Measurements from ENCODE around the gene WDR27. TPM values are rescaled to one million over a fixed set of nuclear protein-coding genes. Genes with fewer than 3 reads are reported as not detected.
A peak's percentile ranks its signal among the peaks of the same experiment; 100 is the strongest.
"Not testable (repeated sequence)": the region's sequence is repeated elsewhere in the genome, so short reads cannot be mapped to it uniquely, and the experiment has no call there.

WDR27 gene
- total RNA-seq, 4 donors from 2014 or later = 12.4 to 38.7 (median 27.6) TPM

DNA sequence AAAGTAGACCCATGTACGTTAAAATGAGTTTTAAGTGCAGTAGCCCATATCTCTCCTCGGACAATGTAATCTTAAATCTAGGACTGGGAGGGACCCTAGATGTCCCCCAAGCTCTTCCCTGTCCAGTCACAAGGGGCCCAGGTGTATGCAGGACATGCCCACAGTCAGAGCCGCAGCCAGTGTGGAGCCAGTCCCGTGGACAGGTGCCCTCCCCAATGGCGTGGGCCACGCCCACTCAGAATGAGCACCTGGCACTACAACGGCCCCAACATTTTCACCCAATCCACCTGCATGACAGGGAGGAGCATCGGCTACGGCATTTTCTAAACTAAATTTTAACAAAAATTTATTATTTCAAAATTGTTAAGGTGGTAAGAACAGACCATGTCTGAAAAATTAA is 53.2 kb downstream of the WDR27 start:
- intact Hi-C loops (cut with DNase I) = no loop called here

DNA sequence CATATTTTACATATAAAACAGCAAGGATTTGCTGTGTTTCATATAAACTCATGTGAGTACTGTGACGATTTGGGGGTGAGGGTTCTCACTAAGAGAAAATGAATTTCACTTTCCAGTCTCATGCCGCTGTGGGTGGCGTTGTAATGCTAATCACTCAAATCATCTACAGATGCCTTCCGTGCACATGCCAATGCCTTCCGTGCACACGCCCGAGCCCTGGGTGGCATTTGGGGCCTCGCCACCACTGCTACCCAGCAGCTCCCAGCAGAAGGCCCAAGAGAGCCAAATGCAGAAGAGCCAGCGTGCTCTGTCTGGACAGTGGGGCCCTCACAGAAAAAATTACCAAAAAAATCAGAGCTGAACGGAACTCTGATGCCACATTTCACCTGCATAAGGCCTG is 53.7 kb downstream of the WDR27 start:
- Histone ChIP-seq H3K27ac (no peak overlapping the region), H3K36me3 (peaks cover 0 to 29% (median 0%) of the 10 kb centered on the region in 3 donors), H3K4me3 (no peak overlapping the region), H3K9me3 (no peaks in the 10 kb centered on the region), H3K4me1 (peaks cover 0 to 5% (median 0%) of the 10 kb centered on the region in 3 donors), H3K27me3 (no peaks in the 10 kb centered on the region)
- 90 to 93% methylated on average over 8 to 10 of the region's 10 CpGs for WGBS, 2 donors
- no peak for DNase-seq
- intact Hi-C loops (cut with DNase I) = no loop called here
- TF ChIP-seq, protein P1, sequence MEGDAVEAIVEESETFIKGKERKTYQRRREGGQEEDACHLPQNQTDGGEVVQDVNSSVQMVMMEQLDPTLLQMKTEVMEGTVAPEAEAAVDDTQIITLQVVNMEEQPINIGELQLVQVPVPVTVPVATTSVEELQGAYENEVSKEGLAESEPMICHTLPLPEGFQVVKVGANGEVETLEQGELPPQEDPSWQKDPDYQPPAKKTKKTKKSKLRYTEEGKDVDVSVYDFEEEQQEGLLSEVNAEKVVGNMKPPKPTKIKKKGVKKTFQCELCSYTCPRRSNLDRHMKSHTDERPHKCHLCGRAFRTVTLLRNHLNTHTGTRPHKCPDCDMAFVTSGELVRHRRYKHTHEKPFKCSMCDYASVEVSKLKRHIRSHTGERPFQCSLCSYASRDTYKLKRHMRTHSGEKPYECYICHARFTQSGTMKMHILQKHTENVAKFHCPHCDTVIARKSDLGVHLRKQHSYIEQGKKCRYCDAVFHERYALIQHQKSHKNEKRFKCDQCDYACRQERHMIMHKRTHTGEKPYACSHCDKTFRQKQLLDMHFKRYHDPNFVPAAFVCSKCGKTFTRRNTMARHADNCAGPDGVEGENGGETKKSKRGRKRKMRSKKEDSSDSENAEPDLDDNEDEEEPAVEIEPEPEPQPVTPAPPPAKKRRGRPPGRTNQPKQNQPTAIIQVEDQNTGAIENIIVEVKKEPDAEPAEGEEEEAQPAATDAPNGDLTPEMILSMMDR (IDR thresholded peaks at IDR 0.05) = no peak
- TF ChIP-seq POLR2A (IDR thresholded peaks at IDR 0.05) = no peak

More for the DNA sequence above, 53.2 kb downstream of the WDR27 start:
- Histone ChIP-seq H3K4me1 (peaks cover 0 to 8% (median 0%) of the 10 kb centered on the region in 3 donors), H3K27me3 (no peaks in the 10 kb centered on the region), H3K36me3 (peaks cover 0 to 25% (median 0%) of the 10 kb centered on the region in 3 donors), H3K9me3 (no peaks in the 10 kb centered on the region), H3K4me3 (no peak overlapping the region), H3K27ac (no peak overlapping the region)
- no peak for DNase-seq
- 85 to 90% methylated on average over 8 to 9 of the region's 9 CpGs for WGBS, 2 donors
- TF ChIP-seq, protein P1 (IDR thresholded peaks at IDR 0.05) = no peak
- no peak for TF ChIP-seq POLR2A (IDR thresholded peaks at IDR 0.05)

DNA sequence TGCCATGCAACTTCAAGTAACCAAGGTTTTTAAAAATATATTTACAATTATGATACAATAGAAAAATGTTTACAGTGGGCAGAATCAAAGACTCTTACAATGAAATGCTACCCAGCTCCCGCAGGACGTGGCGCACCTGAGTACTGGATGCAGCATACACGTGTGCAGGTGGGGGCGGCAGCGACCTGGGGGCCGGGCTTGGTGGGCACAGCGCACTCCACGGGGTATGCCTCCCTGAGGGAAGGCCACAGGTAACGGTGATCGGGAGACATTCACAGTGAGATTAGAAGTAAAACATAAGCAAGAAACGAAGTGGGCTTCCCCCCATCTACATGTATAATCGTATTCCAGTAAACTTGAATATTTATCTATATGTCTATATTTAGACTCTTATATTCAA is 54.2 kb downstream of the WDR27 start:
- Histone ChIP-seq H3K4me3 (no peak overlapping the region), H3K4me1 (peaks cover 0 to 5% (median 0%) of the 10 kb centered on the region in 3 donors), H3K36me3 (peaks cover 0 to 34% (median 0%) of the 10 kb centered on the region in 3 donors), H3K27me3 (no peaks in the 10 kb centered on the region), H3K9me3 (no peaks in the 10 kb centered on the region), H3K27ac (no peak overlapping the region)
- intact Hi-C loops (cut with DNase I) = no loop called here
- TF ChIP-seq, protein P1 (IDR thresholded peaks at IDR 0.05) = no peak
- TF ChIP-seq POLR2A (IDR thresholded peaks at IDR 0.05) = no peak
- DNase-seq = no peak
- 88 to 94% methylated on average over 13 of the region's 13 CpGs for WGBS, 2 donors

DNA sequence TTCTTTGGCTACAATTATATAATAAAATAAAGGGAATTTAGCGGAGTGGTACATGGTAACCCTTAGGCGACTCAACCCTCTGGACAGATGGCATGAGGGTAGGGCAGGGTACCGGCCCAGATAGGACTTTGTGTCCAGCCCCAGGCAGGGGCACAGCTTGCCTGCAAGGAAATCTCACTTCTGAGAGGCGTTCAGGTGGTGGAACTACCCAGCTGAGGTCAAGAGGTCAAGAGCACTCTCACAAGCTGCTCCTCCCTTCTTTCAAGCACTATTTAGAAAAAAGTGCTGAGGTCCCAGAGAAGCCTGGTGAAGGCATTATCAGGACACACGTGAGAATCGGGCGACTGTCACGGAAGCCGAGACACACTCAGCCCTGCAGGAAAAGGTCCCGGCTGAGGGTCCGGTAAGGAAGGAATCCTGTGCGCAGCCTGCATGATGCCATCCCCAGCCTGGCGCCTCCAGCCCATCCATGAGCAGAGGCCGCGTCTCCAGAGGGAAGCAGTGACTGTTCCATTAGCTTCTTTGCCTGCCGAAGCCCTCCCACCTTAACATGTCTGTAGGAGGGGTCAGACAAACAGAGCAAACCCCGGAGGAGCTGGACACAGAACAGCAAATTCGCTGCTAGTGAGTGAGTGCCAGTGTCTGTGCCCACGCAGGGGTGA is 54.8 kb downstream of the WDR27 start:
- DNase-seq = no peak
- H3K4me3 ChIP-seq = no peak overlapping the region
- no peaks in the 10 kb centered on the region for H3K27me3 ChIP-seq
- peaks cover 0 to 5% (median 0%) of the 10 kb centered on the region in 3 donors for H3K4me1 ChIP-seq
- intact Hi-C loops (cut with DNase I) = no loop called here
- H3K9me3 ChIP-seq = no peaks in the 10 kb centered on the region
- H3K36me3 ChIP-seq = peaks cover 0 to 38% (median 0%) of the 10 kb centered on the region in 3 donors
- no peak overlapping the region for H3K27ac ChIP-seq
- no peak for TF ChIP-seq POLR2A (IDR thresholded peaks at IDR 0.05)
- TF ChIP-seq, protein P1 (IDR thresholded peaks at IDR 0.05) = no peak
- 77 to 90% methylated on average over 10 to 16 of the region's 19 CpGs for WGBS, 2 donors

DNA sequence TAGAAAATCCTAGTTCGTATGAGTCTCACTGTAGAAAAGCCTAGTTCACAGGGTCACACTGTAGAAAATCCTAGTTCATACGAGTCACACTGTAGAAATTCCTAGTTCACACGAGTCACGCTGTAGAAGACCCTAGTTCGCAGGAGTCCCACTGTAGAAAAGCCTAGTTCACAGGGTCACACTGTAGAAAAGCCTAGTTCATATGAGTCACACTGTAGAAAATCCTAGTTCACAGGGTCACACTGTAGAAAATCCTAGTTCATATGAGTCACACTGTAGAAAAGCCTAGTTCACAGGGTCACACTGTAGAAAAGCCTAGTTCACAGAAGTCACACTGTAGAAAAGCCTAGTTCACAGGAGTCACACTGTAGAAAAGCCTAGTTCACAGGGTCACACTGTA is 56.4 kb downstream of the WDR27 start:
- intact Hi-C loops (cut with DNase I); H3K4me3 ChIP-seq; H3K9me3 ChIP-seq; DNase-seq; H3K27me3 ChIP-seq; H3K4me1 ChIP-seq: not testable (repeated sequence)
- Histone ChIP-seq H3K27ac (peak overlapping the region in 3 of 4 donors; percentile 9 to 53 (median 47)), H3K36me3 (peaks cover 0 to 38% (median 0%) of the 10 kb centered on the region in 3 donors)
- WGBS, 2 donors = 79 to 93% methylated on average over 5 of the region's 5 CpGs

Data from esophagus squamous epithelium (tissue), 5 donors.